ENCODE results near the gene TRIO.

Gene TRIO

GRCh38 chr5:14252793-14253192 is 109.7 kb downstream of the TRIO start:
- DNase-seq: no peak

- DNase-seq: no peak
These were observed 111.5 kb downstream of the TRIO start for GRCh38 chr5:14254686-14255085.

DNA sequence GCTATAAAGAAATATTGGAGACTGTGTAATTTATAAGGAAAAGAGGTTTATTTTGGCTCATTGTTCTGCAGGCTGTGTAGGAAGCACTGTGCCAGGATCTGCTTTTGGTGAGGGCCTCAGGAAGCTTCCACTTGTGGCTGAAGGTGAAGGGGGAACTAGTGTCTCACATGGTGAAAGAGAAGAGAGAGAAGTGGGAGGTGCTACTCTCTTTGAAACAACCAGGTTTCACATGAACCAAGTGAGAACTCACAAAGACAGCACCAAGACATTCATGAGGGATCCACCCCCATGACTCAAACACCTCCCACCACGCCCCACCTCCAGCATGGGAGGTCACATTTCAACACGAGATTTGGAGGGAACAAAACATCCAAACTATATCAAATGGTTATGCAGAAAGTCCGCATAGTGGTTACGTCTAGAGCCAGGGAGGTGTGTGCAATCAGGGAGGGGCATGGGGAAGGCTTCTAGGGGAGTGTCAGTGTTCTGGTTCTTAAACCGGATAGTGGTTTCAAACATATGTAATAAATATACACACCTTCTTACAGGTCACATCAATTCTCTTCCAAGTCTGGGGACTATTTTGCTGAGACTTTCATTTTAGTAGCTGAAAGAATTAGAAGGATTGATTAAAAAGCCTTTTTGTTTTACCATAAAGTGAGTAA is 113.0 kb downstream of the TRIO start:
- no peak for DNase-seq

GRCh38 chr5:14256756-14257393 is 113.7 kb downstream of the TRIO start:
- DNase-seq: no peak

DNA sequence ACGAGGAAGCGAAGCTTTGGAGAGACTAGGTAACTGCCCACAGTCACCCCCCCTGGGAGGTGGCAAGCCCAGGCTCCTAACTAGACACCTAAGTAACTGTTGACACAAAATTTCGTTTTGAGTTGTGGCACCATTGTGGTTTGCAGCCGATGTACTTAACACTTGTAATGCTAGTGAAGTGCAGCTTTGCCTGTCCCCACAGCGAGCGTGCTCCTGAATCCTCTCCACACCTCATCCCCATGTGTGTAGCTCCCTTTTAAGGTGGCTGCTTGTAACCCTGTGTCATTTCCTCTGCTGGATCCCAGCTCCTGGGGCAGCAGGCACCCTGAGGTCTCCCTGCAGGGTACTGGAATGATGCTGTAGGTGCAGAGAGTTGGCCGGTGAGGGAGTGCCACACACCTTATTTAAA is 114.9 kb downstream of the TRIO start:
- DNase-seq: no peak

- no peak for DNase-seq
These were observed 115.7 kb downstream of the TRIO start for GRCh38 chr5:14258840-14259239.

DNA sequence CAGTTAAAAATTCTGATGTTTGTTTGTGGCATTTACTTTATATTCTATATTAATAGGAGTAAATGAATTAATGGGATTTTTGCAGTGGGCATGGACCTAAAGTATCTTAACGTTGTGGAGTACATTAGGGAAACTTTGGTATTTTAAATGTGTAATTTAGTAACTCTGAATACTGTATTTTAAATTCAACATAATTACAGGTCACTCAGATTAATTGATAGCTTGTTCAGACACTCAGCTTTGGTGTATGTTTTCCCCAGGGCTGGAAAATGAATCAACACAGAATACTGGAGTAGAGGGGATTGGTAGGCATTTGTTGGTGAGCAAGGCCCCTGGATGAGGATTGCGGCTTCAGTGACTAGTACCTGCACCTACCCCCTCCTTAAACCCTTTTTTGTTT is 117.5 kb downstream of the TRIO start:
- DNase-seq: no peak

GRCh38 chr5:14261235-14261634 is 118.1 kb downstream of the TRIO start:
- DNase-seq: no peak

DNA sequence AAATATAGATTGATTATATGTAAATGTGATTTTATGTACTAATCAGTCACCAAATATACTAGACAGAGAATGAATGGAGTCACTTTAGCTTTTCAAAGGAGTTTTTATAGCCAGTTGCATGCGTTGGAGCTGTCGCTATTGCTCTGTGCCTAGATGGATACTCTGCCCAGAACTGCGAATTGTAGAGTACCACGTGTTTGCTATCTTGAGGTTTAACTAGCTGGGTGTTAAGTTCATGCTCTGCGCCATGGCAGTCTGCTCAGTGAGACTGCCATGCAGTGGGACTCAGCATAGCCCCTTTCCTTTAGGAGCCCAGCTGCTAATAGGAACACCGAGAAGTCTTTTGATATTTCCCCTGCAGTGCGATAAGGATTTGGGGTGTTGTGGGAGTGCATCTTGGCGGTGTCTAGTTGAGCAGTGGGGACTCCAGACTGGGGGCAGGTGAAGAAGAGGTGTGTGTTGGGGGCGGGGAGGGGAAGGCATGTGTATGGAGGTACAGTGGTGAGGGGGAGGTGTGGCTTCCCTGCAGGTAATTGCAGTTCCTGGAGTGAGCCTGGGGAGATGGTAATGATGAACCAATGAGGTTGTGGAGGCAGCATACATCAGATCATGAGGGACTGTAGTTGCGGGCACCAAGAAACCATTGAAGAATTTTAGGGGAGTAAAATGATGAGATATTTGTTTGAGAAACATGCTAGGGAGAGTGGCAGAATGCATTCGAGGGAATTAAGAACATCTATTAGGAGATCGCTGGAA is 118.9 kb downstream of the TRIO start:
- no peak for DNase-seq

DNA sequence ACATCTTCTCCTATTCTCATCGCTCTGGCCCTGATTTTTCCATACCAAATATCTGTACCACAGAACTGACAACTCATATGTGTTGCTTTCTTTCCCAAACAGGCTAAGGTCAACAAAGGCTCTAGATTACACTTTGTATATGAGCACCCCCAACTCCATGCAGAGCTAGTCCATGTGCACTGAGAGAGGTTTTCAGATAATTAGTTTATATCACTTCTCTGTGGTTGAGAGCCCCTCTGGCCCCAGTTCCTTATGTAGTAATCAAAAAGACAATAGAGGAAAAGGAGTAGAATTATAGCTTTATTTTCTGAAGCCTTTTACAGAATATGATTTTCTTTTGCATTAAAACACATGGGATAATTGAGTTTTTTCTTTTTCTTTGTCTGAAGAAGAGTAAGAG is 120.0 kb downstream of the TRIO start:
- no peak for DNase-seq

DNA sequence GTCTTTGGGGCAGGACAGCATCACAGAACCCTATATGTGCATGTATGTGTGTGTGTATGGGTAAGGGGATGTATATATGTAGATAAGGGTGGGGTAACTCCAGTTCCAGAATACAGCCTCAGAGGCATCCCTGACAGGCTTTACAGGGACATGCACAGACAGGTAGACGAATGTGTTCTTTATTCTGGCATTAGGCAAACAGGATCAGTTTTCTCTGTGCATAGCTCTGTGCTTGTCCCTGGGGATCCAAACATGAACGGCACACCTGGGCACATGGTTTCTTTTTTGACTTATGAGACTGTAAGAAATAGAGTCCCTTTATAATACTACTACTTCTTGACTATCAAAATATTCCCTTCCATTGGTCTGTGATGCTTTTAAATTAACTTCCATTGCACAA is 120.6 kb downstream of the TRIO start:
- no peak for DNase-seq

GRCh38 chr5:14264605-14265316 is 121.6 kb downstream of the TRIO start:
- peak; percentile 77 for DNase-seq

GRCh38 chr5:14265570-14265969 is 122.4 kb downstream of the TRIO start:
- DNase-seq: no peak

DNA sequence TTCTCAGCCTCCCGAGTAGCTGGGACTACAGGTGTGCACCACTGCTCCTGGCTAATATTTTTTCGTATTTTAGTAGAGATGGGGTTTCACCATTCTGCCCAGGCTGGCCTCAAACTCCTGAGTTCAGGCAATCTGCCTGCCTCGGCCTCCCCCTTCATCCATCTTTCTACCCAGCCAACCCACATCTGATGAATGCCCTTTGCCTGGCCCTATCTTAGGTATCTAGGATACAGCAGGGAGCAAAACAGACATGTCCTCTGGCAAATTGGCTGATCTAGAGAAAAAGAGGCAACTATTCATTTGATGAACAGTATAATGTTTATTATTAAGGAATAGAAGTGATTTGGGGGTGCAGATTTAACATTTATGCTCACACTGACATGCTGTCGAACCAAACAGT is 123.0 kb downstream of the TRIO start:
- no peak for DNase-seq

DNA sequence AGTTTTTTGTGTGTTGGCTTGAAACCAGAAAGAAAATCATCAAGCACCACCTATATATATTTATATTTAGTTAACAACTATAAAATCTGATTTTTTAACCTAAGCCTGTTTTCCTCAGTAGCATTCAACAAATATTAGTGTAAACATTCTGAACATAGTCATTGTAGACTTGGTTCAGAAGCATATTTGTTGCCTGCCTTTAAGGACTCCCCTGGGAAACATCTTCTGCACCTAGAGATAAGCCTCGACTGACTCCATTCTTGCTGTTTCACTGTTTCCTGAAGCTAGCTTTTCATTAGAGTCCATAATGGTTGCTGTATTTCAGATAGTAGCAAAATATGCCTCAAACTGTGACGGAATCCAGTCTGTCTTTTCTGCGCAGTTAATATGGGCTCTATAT is 123.5 kb downstream of the TRIO start:
- DNase-seq: no peak

DNA sequence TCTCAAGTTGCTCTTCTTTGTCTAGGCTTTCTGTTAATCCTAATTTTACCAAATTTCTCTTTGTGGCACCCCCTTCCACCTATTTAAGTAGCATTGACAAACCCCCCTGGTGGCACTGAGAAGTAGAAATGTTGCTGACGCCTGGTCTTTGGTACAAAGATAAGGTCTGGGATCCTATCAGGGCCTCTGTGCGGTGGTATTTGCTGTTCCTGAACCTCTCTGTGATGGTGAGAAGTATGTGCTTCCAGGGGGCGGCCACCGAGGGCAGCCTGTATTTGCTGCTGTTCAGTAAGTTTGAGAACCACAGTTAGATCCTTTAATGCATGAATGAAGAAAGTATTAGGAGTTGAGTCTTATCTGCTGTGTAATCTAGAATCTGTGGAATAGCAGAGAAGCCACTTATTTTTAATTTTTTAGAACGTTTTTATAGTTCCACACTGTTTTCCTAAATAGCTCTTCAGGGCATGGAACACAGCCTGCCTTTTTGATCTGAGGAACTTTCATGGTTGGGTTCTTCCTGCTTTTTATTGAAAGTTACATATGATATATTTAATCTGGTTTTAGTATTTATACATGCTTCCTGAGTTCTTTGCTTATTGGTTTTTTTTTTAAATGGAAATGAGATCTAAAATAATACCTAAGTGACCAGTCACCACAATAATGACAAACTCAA is 124.2 kb downstream of the TRIO start:
- no peak for DNase-seq

- no peak for DNase-seq
These were observed 125.0 kb downstream of the TRIO start for GRCh38 chr5:14267991-14268708.

- no peak for DNase-seq
These were observed 125.6 kb downstream of the TRIO start for GRCh38 chr5:14268738-14269137.

- DNase-seq: no peak
These were observed 126.3 kb downstream of the TRIO start for GRCh38 chr5:14269395-14269794.

- no peak for DNase-seq
These were observed 127.1 kb downstream of the TRIO start for GRCh38 chr5:14270209-14270702.

- no peak for DNase-seq
These were observed 129.5 kb downstream of the TRIO start for GRCh38 chr5:14272548-14273205.

All from activated CD8-positive, alpha-beta memory T cell treated with anti-CD3 and anti-CD28 coated beads, Interleukin-2, amount 50 U/mL, for 4 hours (primary cell).